ENCODE results near the gene CRYZ.

The CRYZ gene

GRCh38 chr1:74714429-74715235 is 18.2 kb downstream of the CRYZ start:
- peaks cover 37% of the 10 kb centered on the region for H3K36me3 ChIP-seq (ENCODE audit: control insufficient read depth, low read length)
- H3K9me3 ChIP-seq (ENCODE audit: control insufficient read depth, insufficient read depth, low read length), result no peaks in the 10 kb centered on the region
- H3K9me2 ChIP-seq (replicated peaks; ENCODE audit: control insufficient read depth, low read length), result no peaks in the 10 kb centered on the region
- H4K20me1 ChIP-seq (ENCODE audit: control insufficient read depth, insufficient read depth, low read depth, low read length), result no peaks in the 10 kb centered on the region
- H3F3A ChIP-seq (ENCODE audit: control insufficient read depth, insufficient read depth), result no peaks in the 10 kb centered on the region
- no peak for TF ChIP-seq EZH2phosphoT487 (IDR thresholded peaks at IDR 0.05; ENCODE audit: borderline replicate concordance, low read length)
- H3K4me3 ChIP-seq (ENCODE audit: low read length), result no peak overlapping the region
- no peaks in the 10 kb centered on the region for H3K79me2 ChIP-seq (ENCODE audit: control insufficient read depth, low read length)
- no peak overlapping the region for H3K4me2 ChIP-seq (ENCODE audit: low read length)
- H3K27me3 ChIP-seq (ENCODE audit: control insufficient read depth, low read length), result no peaks in the 10 kb centered on the region
- no peaks in the 10 kb centered on the region for H3K4me1 ChIP-seq (ENCODE audit: control insufficient read depth, low read length)
- H3K27ac ChIP-seq (ENCODE audit: low read depth, low read length), result no peak overlapping the region

- no peak overlapping the region for H3K4me3 ChIP-seq (ENCODE audit: low read length)
- H3K4me2 ChIP-seq (ENCODE audit: low read length), result no peak overlapping the region
- H3K27me3 ChIP-seq (ENCODE audit: control insufficient read depth, low read length), result no peaks in the 10 kb centered on the region
- H3K9me3 ChIP-seq (ENCODE audit: control insufficient read depth, insufficient read depth, low read length), result no peaks in the 10 kb centered on the region
- H3F3A ChIP-seq (ENCODE audit: control insufficient read depth, insufficient read depth), result no peaks in the 10 kb centered on the region
- no peaks in the 10 kb centered on the region for H3K79me2 ChIP-seq (ENCODE audit: control insufficient read depth, low read length)
- H3K36me3 ChIP-seq (ENCODE audit: control insufficient read depth, low read length), result peaks cover 39% of the 10 kb centered on the region
- TF ChIP-seq CTCF (IDR thresholded peaks at IDR 0.05; ENCODE audit: low read depth, low read length, poor library complexity, severe bottlenecking), result no peak
- no peak for TF ChIP-seq EZH2phosphoT487 (IDR thresholded peaks at IDR 0.05; ENCODE audit: borderline replicate concordance, low read length)
- no peaks in the 10 kb centered on the region for H3K9me2 ChIP-seq (replicated peaks; ENCODE audit: control insufficient read depth, low read length)
- H3K4me1 ChIP-seq (ENCODE audit: control insufficient read depth, low read length), result no peaks in the 10 kb centered on the region
- H4K20me1 ChIP-seq (ENCODE audit: control insufficient read depth, insufficient read depth, low read depth, low read length), result no peaks in the 10 kb centered on the region
- no peak overlapping the region for H3K27ac ChIP-seq (ENCODE audit: low read depth, low read length)
These were observed 19.0 kb downstream of the CRYZ start for GRCh38 chr1:74713849-74714248.

GRCh38 chr1:74712881-74713280 is 20.0 kb downstream of the CRYZ start:
- H3K9me2 ChIP-seq (replicated peaks; ENCODE audit: control insufficient read depth, low read length), result no peaks in the 10 kb centered on the region
- H4K20me1 ChIP-seq (ENCODE audit: control insufficient read depth, insufficient read depth, low read depth, low read length), result no peaks in the 10 kb centered on the region
- no peak overlapping the region for H3K4me3 ChIP-seq (ENCODE audit: low read length)
- H3K27ac ChIP-seq (ENCODE audit: low read depth, low read length), result no peak overlapping the region
- H3K4me2 ChIP-seq (ENCODE audit: low read length), result no peak overlapping the region
- TF ChIP-seq CTCF (IDR thresholded peaks at IDR 0.05; ENCODE audit: low read depth, low read length, poor library complexity, severe bottlenecking), result no peak
- no peak for TF ChIP-seq EZH2phosphoT487 (IDR thresholded peaks at IDR 0.05; ENCODE audit: borderline replicate concordance, low read length)
- no peaks in the 10 kb centered on the region for H3K9me3 ChIP-seq (ENCODE audit: control insufficient read depth, insufficient read depth, low read length)
- no peaks in the 10 kb centered on the region for H3K27me3 ChIP-seq (ENCODE audit: control insufficient read depth, low read length)
- H3F3A ChIP-seq (ENCODE audit: control insufficient read depth, insufficient read depth), result no peaks in the 10 kb centered on the region
- peaks cover 32% of the 10 kb centered on the region for H3K36me3 ChIP-seq (ENCODE audit: control insufficient read depth, low read length)
- no peaks in the 10 kb centered on the region for H3K79me2 ChIP-seq (ENCODE audit: control insufficient read depth, low read length)
- no peaks in the 10 kb centered on the region for H3K4me1 ChIP-seq (ENCODE audit: control insufficient read depth, low read length)

GRCh38 chr1:74703386-74704182 is 29.3 kb downstream of the CRYZ start:
- Histone ChIP-seq H3K4me2 (ENCODE audit: low read length) (no peak overlapping the region), H3K27me3 (ENCODE audit: control insufficient read depth, low read length) (no peaks in the 10 kb centered on the region), H3K9me2 (replicated peaks; ENCODE audit: control insufficient read depth, low read length) (no peaks in the 10 kb centered on the region), H3K4me1 (ENCODE audit: control insufficient read depth, low read length) (no peaks in the 10 kb centered on the region), H3K36me3 (ENCODE audit: control insufficient read depth, low read length) (peaks cover 33% of the 10 kb centered on the region), H4K20me1 (ENCODE audit: control insufficient read depth, insufficient read depth, low read depth, low read length) (no peaks in the 10 kb centered on the region), H3K4me3 (ENCODE audit: low read length) (no peak overlapping the region), H3K27ac (ENCODE audit: low read depth, low read length) (no peak overlapping the region), H3F3A (ENCODE audit: control insufficient read depth, insufficient read depth) (no peaks in the 10 kb centered on the region), H3K79me2 (ENCODE audit: control insufficient read depth, low read length) (no peaks in the 10 kb centered on the region), H3K9me3 (ENCODE audit: control insufficient read depth, insufficient read depth, low read length) (no peaks in the 10 kb centered on the region)
- TF ChIP-seq CTCF (IDR thresholded peaks at IDR 0.05; ENCODE audit: low read depth, low read length, poor library complexity, severe bottlenecking), result no peak
- TF ChIP-seq EZH2phosphoT487 (IDR thresholded peaks at IDR 0.05; ENCODE audit: borderline replicate concordance, low read length), result no peak
